Measurements from ENCODE around the gene AIG1. TPM values are rescaled to one million over a fixed set of nuclear protein-coding genes. Genes with fewer than 3 reads are reported as not detected.

Gene AIG1
- total RNA-seq, 1 donor from 2014 or later = 37.1 TPM

DNA sequence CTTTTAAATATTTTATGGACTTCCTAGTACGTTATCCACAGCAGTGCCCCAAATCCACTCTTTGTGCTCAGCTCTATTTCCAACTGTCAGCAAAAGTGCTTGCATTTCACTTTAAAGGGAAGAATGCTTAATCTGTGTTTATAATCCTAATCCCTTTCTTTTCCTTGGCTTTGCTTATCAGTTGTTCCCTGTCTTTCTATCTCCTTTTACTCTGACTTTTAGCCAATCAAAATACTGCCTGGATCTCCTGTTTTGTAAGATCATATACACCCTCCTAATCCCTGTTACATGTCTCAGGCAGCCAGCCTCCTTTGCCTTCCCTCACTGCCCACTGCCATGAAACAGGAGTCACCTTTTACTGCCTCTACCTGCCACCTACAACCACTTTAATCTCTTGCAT, 102.9 kb downstream of the AIG1 start:
- Histone ChIP-seq H3K27ac (peak overlapping the region; percentile 40), H2AFZ (replicated peaks) (no peak overlapping the region), H3K79me2 (ENCODE audit: low read depth) (no peaks in the 10 kb centered on the region), H3K4me1 (no peaks in the 10 kb centered on the region), H3F3A (ENCODE audit: low read depth) (peaks cover 8% of the 10 kb centered on the region), H4K20me1 (ENCODE audit: low read depth) (no peaks in the 10 kb centered on the region), H3K27me3 (no peaks in the 10 kb centered on the region), H3K4me2 (no peak overlapping the region), H3K36me3 (no peaks in the 10 kb centered on the region), H3K4me3 (no peak overlapping the region), H3K9me3 (ENCODE audit: low read depth) (no peaks in the 10 kb centered on the region), H3K9ac (no peak overlapping the region)
- Mint-ChIP-seq H3K4me1 (peaks cover 3% of the 10 kb centered on the region), H3K4me3 (no peak overlapping the region), H3K36me3 (peaks cover 2% of the 10 kb centered on the region), H3K27me3 (ENCODE audit: insufficient read depth, low read depth) (no peaks in the 10 kb centered on the region), H3K27ac (no peak overlapping the region), H3K9me3 (no peaks in the 10 kb centered on the region)
- TF ChIP-seq EZH2 (IDR thresholded peaks at IDR 0.05) (no peak), EZH2phosphoT487 (IDR thresholded peaks at IDR 0.05) (no peak)
- TF ChIP-seq, protein P1, sequence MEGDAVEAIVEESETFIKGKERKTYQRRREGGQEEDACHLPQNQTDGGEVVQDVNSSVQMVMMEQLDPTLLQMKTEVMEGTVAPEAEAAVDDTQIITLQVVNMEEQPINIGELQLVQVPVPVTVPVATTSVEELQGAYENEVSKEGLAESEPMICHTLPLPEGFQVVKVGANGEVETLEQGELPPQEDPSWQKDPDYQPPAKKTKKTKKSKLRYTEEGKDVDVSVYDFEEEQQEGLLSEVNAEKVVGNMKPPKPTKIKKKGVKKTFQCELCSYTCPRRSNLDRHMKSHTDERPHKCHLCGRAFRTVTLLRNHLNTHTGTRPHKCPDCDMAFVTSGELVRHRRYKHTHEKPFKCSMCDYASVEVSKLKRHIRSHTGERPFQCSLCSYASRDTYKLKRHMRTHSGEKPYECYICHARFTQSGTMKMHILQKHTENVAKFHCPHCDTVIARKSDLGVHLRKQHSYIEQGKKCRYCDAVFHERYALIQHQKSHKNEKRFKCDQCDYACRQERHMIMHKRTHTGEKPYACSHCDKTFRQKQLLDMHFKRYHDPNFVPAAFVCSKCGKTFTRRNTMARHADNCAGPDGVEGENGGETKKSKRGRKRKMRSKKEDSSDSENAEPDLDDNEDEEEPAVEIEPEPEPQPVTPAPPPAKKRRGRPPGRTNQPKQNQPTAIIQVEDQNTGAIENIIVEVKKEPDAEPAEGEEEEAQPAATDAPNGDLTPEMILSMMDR (IDR thresholded peaks at IDR 0.05) = no peak
- DNase-seq (ENCODE audit: low spot score) = peak; percentile 16

DNA sequence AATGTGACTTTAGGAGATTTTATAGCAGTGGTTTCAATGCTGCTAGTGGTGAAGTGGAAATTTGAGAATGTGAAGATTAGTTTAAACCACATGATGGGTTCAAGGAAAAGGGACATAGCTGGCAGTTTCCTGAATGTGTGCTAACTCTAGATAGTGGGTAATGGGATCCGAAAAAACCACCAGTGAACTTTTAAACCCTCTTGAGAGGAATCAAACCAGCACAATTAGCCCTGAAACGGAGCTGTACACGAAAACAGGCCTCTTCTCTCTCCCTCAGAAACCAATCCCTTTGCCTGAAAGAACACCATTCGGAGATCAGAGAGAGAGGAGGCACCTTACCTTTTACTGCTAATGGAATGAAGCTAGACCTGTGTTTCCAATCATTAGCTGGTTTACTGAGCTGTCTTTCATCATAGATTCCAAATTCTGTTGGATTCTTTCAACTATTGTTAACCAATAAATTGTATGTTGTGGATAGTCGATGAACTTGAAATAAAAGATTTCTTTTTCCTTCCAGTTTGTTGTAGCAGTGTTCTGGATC, 103.9 kb downstream of the AIG1 start:
- Histone ChIP-seq H2AFZ (replicated peaks) (no peak overlapping the region), H3K9me3 (ENCODE audit: low read depth) (no peaks in the 10 kb centered on the region), H3K4me3 (no peak overlapping the region), H3K4me2 (no peak overlapping the region), H3K27ac (no peak overlapping the region), H3K36me3 (no peaks in the 10 kb centered on the region), H3K4me1 (no peaks in the 10 kb centered on the region), H3K9ac (no peak overlapping the region), H3F3A (ENCODE audit: low read depth) (peaks cover 8% of the 10 kb centered on the region), H3K27me3 (no peaks in the 10 kb centered on the region), H4K20me1 (ENCODE audit: low read depth) (no peaks in the 10 kb centered on the region), H3K79me2 (ENCODE audit: low read depth) (no peaks in the 10 kb centered on the region)
- TF ChIP-seq EZH2phosphoT487 (IDR thresholded peaks at IDR 0.05) (no peak), EZH2 (IDR thresholded peaks at IDR 0.05) (no peak)
- TF ChIP-seq, protein P1 (IDR thresholded peaks at IDR 0.05) = no peak
- no peaks in the 10 kb centered on the region for H3K9me3 Mint-ChIP-seq
- peaks cover 3% of the 10 kb centered on the region for H3K4me1 Mint-ChIP-seq
- H3K36me3 Mint-ChIP-seq = peaks cover 2% of the 10 kb centered on the region
- H3K27me3 Mint-ChIP-seq (ENCODE audit: insufficient read depth, low read depth) = no peaks in the 10 kb centered on the region
- DNase-seq (ENCODE audit: low spot score) = no peak
- no peak overlapping the region for H3K4me3 Mint-ChIP-seq
- no peak overlapping the region for H3K27ac Mint-ChIP-seq

GRCh38 chr6:143165315-143165855, 104.7 kb downstream of the AIG1 start:
- DNase-seq (ENCODE audit: low spot score) = no peak
- H3K4me3 ChIP-seq = no peak overlapping the region
- no peak overlapping the region for H2AFZ ChIP-seq (replicated peaks)
- no peak overlapping the region for H3K9ac ChIP-seq
- H3K36me3 ChIP-seq = no peaks in the 10 kb centered on the region
- H3K27ac ChIP-seq = no peak overlapping the region
- no peaks in the 10 kb centered on the region for H3K27me3 Mint-ChIP-seq (ENCODE audit: insufficient read depth, low read depth)
- no peak for TF ChIP-seq EZH2phosphoT487 (IDR thresholded peaks at IDR 0.05)
- TF ChIP-seq, protein P1 (IDR thresholded peaks at IDR 0.05) = no peak
- no peak for TF ChIP-seq EZH2 (IDR thresholded peaks at IDR 0.05)
- no peaks in the 10 kb centered on the region for H3K79me2 ChIP-seq (ENCODE audit: low read depth)
- no peaks in the 10 kb centered on the region for H3K27me3 ChIP-seq
- H3K9me3 Mint-ChIP-seq = no peaks in the 10 kb centered on the region
- H4K20me1 ChIP-seq (ENCODE audit: low read depth) = no peaks in the 10 kb centered on the region
- no peaks in the 10 kb centered on the region for H3K4me1 ChIP-seq
- H3K27ac Mint-ChIP-seq = no peak overlapping the region
- H3K9me3 ChIP-seq (ENCODE audit: low read depth) = no peaks in the 10 kb centered on the region
- H3K4me1 Mint-ChIP-seq = peaks cover 3% of the 10 kb centered on the region
- H3K4me3 Mint-ChIP-seq = no peak overlapping the region
- H3K36me3 Mint-ChIP-seq = peaks cover 2% of the 10 kb centered on the region
- no peak overlapping the region for H3K4me2 ChIP-seq
- H3F3A ChIP-seq (ENCODE audit: low read depth) = peaks cover 8% of the 10 kb centered on the region
